ENCODE measurements around the gene PIK3R5. TPM values are rescaled to one million over a fixed set of nuclear protein-coding genes. Genes with fewer than 3 reads are reported as not detected.

PIK3R5 gene
- total RNA-seq, 4 donors from 2014 or later: 3.6 to 12.0 (median 8.2) TPM

GRCh38 chr17:9002227-9002605, 36.7 kb upstream of the PIK3R5 start:
- no peak for DNase-seq (ENCODE audit: low spot score in 2 of 2)
- intact Hi-C loops (cut with DNase I; ENCODE audit: low total_unique reads): no loop called here
- no peak for TF ChIP-seq CTCF (IDR thresholded peaks at IDR 0.05)
- TF ChIP-seq POLR2A (IDR thresholded peaks at IDR 0.05): no peak
- WGBS, 2 donors: 21 to 29% methylated on average over 15 of the region's 15 CpGs
- no peak overlapping the region for H3K4me3 ChIP-seq (ENCODE audit: low read depth, poor library complexity, severe bottlenecking)

- intact Hi-C loops (cut with DNase I; ENCODE audit: low total_unique reads): no loop called here
- 71 to 74% methylated on average over 3 of the region's 3 CpGs for WGBS, 2 donors
- DNase-seq (ENCODE audit: low spot score in 2 of 2): no peak
- TF ChIP-seq POLR2A (IDR thresholded peaks at IDR 0.05) (no peak), CTCF (IDR thresholded peaks at IDR 0.05) (no peak)
- H3K4me3 ChIP-seq (ENCODE audit: low read depth, poor library complexity, severe bottlenecking): no peak overlapping the region
These were observed 36.1 kb upstream of the PIK3R5 start for GRCh38 chr17:9001559-9001958.

- TF ChIP-seq CTCF (IDR thresholded peaks at IDR 0.05): peak in 1 of 3 donors; percentile 25
- no peak for TF ChIP-seq POLR2A (IDR thresholded peaks at IDR 0.05)
- no peak overlapping the region for H3K4me3 ChIP-seq (ENCODE audit: low read depth, poor library complexity, severe bottlenecking)
- intact Hi-C loops (cut with DNase I; ENCODE audit: low total_unique reads): loop anchor here (5.0 to 10.0 kb wide), 2 partner anchors 297 to 519 kb away; no protein-coding TSS in a partner anchor
- 11 to 22% methylated on average over 9 of the region's 9 CpGs for WGBS, 2 donors
- DNase-seq (ENCODE audit: low spot score in 2 of 2): peak in 1 of 2 donors; percentile 89
These were observed 32.6 kb upstream of the PIK3R5 start for GRCh38 chr17:8997994-8998628.

GRCh38 chr17:8995711-8996110, 30.2 kb upstream of the PIK3R5 start:
- peak in 1 of 2 donors; percentile 68 for DNase-seq (ENCODE audit: low spot score in 2 of 2)
- intact Hi-C loops (cut with DNase I; ENCODE audit: low total_unique reads): loop anchor here (5.0 to 10.0 kb wide), 2 partner anchors 299 to 522 kb away; no protein-coding TSS in a partner anchor
- TF ChIP-seq POLR2A (IDR thresholded peaks at IDR 0.05) (no peak), CTCF (IDR thresholded peaks at IDR 0.05) (no peak)
- WGBS, 2 donors: 75 to 78% methylated on average over 7 of the region's 7 CpGs
- H3K4me3 ChIP-seq (ENCODE audit: low read depth, poor library complexity, severe bottlenecking): no peak overlapping the region

GRCh38 chr17:8994319-8994718, 28.8 kb upstream of the PIK3R5 start:
- DNase-seq (ENCODE audit: low spot score in 2 of 2): peak in 1 of 2 donors; percentile 88

More at GRCh38 chr17:8994319-8994718, 28.8 kb upstream of the PIK3R5 start:
- no peak overlapping the region for H3K4me3 ChIP-seq (ENCODE audit: low read depth, poor library complexity, severe bottlenecking)
- WGBS, 2 donors: 48 to 76% methylated on average over 7 of the region's 7 CpGs
- no peak for TF ChIP-seq POLR2A (IDR thresholded peaks at IDR 0.05)
- TF ChIP-seq CTCF (IDR thresholded peaks at IDR 0.05): no peak
- intact Hi-C loops (cut with DNase I; ENCODE audit: low total_unique reads): loop anchor here (10.0 kb wide), 1 partner anchor 300 kb away; no protein-coding TSS in a partner anchor

Data from lower leg skin (tissue), 4 donors.